Naive B cell (primary cell): ENCODE measurements around the gene GPR18. TPM values are rescaled to one million over a fixed set of nuclear protein-coding genes. Genes with fewer than 3 reads are reported as not detected.
"Not testable (repeated sequence)": the region's sequence is repeated elsewhere in the genome, so short reads cannot be mapped to it uniquely, and the experiment has no call there.

Experiments used
- ATAC-seq, 2 donors: fragments of 150-1000 bp; cut with Tn5 transposase; 2 replicates each; pipeline ENCODE4 v1.10.0; 2021; ENCODE audit warnings: low read depth in 2 of 2, mild to moderate bottlenecking in 2 of 2, moderate library complexity in 2 of 2
- DNase-seq: peaks from one replicate; pipeline ENCODE4 v3.0.0; 2022
- H3K27ac Mint-ChIP-seq, 6 donors: one replicate each; pipeline ENCODE4 v1.8.0; 2020 to 2022; ENCODE audit warnings: mild to moderate bottlenecking in 6 of 6, mixed read lengths in 6 of 6, moderate library complexity in 5 of 6, inconsistent platforms in 2 of 6
- H3K27me3 Mint-ChIP-seq, 3 donors: one replicate each; pipeline ENCODE4 v1.8.0; 2021 to 2022; ENCODE audit warnings: mixed read lengths in 3 of 3, mild to moderate bottlenecking in 1 of 3
- H3K36me3 Mint-ChIP-seq, 2 donors: one replicate each; pipeline ENCODE4 v1.8.0; 2020 to 2022; ENCODE audit warnings: mixed read lengths in 2 of 2, inconsistent platforms in 1 of 2, mild to moderate bottlenecking in 1 of 2
- H3K4me1 Mint-ChIP-seq, 3 donors: one replicate each; pipeline ENCODE4 v1.8.0; 2020 to 2022; ENCODE audit warnings: mixed read lengths in 3 of 3, inconsistent platforms in 1 of 3, mild to moderate bottlenecking in 1 of 3, moderate library complexity in 1 of 3
- H3K4me3 Mint-ChIP-seq, 8 donors: one replicate each; pipeline ENCODE4 v1.8.0; 2020 to 2022; ENCODE audit warnings: mild to moderate bottlenecking in 8 of 8, mixed read lengths in 8 of 8, moderate library complexity in 8 of 8, inconsistent platforms in 2 of 8
- H3K9me3 Mint-ChIP-seq, 7 donors: one replicate each; pipeline ENCODE4 v1.8.0; 2020 to 2022; ENCODE audit warnings: mixed read lengths in 7 of 7, mild to moderate bottlenecking in 5 of 7, inconsistent platforms in 2 of 7, moderate library complexity in 1 of 7
- polyA plus RNA-seq, 6 donors: library from polyadenylated mRNA; unstranded; fragments of 300-500 nt; fragmentation: Illumina TruSeq; gene quantifications; one replicate each; pipeline ENCODE4 v1.2.3, GENCODE V29; 2021; ENCODE audit warnings: low read depth in 6 of 6

GPR18 gene
- polyA plus RNA-seq, 6 donors from 2014 or later = 70.6 to 229 (median 135) TPM

GRCh38 chr13:99258946-99259345 is 767 bp upstream of the GPR18 start:
- Mint-ChIP-seq H3K9me3 (no peaks in the 10 kb centered on the region), H3K27ac (peak overlapping the region; percentile 94 to 99 (median 98)), H3K27me3 (no peaks in the 10 kb centered on the region), H3K4me1 (peaks cover 64 to 75% (median 72%) of the 10 kb centered on the region in 3 donors), H3K36me3 (peaks cover 11 to 26% of the 10 kb centered on the region in 2 donors), H3K4me3 (peak overlapping the region; percentile 81 to 99 (median 98))
- DNase-seq (peak; percentile 78), ATAC-seq (peak; percentile 74 to 79)

DNA sequence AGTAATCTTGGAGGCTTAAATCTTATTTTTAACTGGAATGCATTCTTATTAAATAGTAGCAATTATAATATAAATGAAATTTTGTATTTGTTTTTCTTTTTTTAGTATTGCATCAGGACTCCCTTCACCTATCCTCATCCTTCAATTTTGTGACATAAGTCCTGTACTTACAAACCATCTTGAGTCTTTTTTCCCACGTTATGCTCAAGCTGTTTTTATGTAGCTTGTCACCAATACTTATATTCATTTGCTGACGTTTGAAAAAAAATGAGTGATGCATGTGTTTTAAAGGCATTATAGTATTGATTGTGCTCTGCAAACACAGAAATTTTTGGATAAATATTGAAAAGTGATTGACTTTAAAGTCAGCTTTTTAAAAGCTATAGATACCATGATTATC is 888 bp downstream of the GPR18 start:
- H3K4me3 Mint-ChIP-seq = peak overlapping the region; percentile 80 to 99 (median 94)
- H3K27ac Mint-ChIP-seq = peak overlapping the region in 5 of 6 donors; percentile 36 to 97 (median 80)
- ATAC-seq (no peak), DNase-seq (no peak)
- no peaks in the 10 kb centered on the region for H3K9me3 Mint-ChIP-seq
- H3K4me1 Mint-ChIP-seq = peaks cover 56 to 67% (median 64%) of the 10 kb centered on the region in 3 donors
- no peaks in the 10 kb centered on the region for H3K27me3 Mint-ChIP-seq
- peaks cover 11 to 27% of the 10 kb centered on the region in 2 donors for H3K36me3 Mint-ChIP-seq

DNA sequence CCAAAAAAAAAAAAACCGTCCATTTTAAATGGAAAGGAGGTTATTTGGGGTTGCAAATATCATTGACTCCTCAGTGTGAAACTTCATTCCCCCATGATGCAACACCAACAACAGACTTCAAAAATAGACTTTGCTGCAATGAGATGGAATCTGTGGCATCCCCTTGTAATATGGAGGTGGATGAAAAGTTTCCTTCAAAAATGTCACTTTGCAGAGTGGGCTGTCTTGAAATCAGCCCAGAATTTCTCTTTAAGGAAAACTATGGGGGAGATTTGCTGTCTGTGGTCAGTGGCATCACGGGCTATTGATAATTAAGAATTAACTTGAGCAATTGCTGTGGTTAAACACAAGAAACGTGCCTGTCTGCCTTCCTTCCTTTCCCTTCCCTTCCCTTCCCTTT is 1.5 kb downstream of the GPR18 start:
- Mint-ChIP-seq H3K36me3 (peaks cover 17 to 32% of the 10 kb centered on the region in 2 donors), H3K4me1 (peaks cover 56 to 66% (median 64%) of the 10 kb centered on the region in 3 donors), H3K27me3 (no peaks in the 10 kb centered on the region), H3K27ac (peak overlapping the region; percentile 84 to 97 (median 90)), H3K9me3 (no peaks in the 10 kb centered on the region), H3K4me3 (peak overlapping the region; percentile 80 to 99 (median 94))
- ATAC-seq = peak; percentile 34 to 50
- DNase-seq = peak; percentile 45

DNA sequence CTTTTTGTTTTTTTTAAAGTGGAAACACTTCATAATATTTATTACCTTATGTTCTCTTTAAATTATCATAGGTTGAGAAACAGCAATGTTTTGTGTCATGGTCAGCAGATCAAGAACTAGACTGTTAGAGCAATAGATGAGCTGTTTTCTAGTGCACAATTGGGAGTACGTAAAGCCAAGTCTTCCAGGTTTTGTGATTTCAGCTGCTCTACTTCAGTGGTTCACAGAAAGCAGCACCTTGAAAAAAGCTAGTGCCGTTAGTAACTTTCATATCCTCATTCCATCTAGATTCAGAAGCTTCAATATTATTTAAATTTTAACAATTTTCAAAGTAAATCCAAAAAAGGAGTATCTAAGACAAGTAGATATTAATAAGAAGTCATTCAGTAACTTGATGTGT is 1.9 kb downstream of the GPR18 start:
- peaks cover 56 to 66% (median 64%) of the 10 kb centered on the region in 3 donors for H3K4me1 Mint-ChIP-seq
- ATAC-seq (peak; percentile 59 to 65), DNase-seq (peak; percentile 55)
- no peaks in the 10 kb centered on the region for H3K27me3 Mint-ChIP-seq
- peaks cover 21 to 32% of the 10 kb centered on the region in 2 donors for H3K36me3 Mint-ChIP-seq
- peak overlapping the region; percentile 84 to 97 (median 89) for H3K27ac Mint-ChIP-seq
- peak overlapping the region; percentile 80 to 99 (median 94) for H3K4me3 Mint-ChIP-seq
- no peaks in the 10 kb centered on the region for H3K9me3 Mint-ChIP-seq

DNA sequence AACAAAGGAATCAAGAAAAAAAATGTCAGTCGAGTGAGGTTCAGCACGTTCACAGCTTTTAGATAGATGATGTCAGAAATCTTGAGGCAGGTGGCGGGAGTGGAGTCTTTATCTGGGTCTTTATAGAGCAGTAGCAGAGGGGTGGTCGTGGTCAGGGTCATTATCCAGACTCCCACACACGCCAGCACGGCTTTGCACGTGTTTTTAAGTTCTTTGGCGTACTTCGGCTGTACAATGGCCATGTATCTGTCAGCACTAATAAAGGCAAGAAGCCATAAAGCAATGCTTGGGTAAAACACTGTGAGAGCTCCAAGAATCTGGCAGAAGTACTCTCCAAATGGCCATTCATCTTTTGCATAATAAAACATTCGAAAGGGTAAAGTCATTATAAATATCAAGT is 2.9 kb downstream of the GPR18 start:
- ATAC-seq = no peak
- no peaks in the 10 kb centered on the region for H3K9me3 Mint-ChIP-seq
- peaks cover 27 to 30% of the 10 kb centered on the region in 2 donors for H3K36me3 Mint-ChIP-seq

DNA sequence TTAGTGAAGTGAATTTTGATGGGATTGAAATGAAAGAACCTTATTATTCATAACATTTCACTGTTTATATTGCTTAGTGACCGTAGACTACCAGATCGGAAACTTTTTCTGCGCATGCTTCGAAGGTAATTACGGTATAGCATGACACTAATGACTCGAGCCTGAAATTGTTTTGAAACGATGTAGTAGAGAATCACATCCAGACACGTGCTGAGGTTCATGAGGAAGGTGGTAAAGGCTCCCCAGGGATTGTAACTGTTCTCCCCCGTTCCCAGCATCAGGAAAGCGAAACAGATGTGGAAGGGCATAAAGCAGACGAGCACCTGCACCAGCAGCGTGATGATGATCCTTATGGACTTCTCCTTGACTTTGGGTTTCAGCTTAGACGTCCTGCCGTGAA is 3.3 kb downstream of the GPR18 start:
- peak overlapping the region; percentile 55 to 99 (median 88) for H3K4me3 Mint-ChIP-seq
- H3K36me3 Mint-ChIP-seq = peaks cover 28% of the 10 kb centered on the region in 2 donors
- ATAC-seq (no peak), DNase-seq (no peak)
- H3K4me1 Mint-ChIP-seq = peaks cover 51 to 64% (median 61%) of the 10 kb centered on the region in 3 donors
- no peaks in the 10 kb centered on the region for H3K27me3 Mint-ChIP-seq
- H3K9me3 Mint-ChIP-seq = peaks cover 0 to 1% (median 0%) of the 10 kb centered on the region in 7 donors
- peak overlapping the region; percentile 37 to 97 (median 84) for H3K27ac Mint-ChIP-seq

More for the DNA sequence above, 2.9 kb downstream of the GPR18 start:
- no peaks in the 10 kb centered on the region for H3K27me3 Mint-ChIP-seq
- peaks cover 55 to 66% (median 61%) of the 10 kb centered on the region in 3 donors for H3K4me1 Mint-ChIP-seq
- H3K4me3 Mint-ChIP-seq = peak overlapping the region; percentile 55 to 99 (median 88)
- peak overlapping the region; percentile 24 to 97 (median 84) for H3K27ac Mint-ChIP-seq
- no peak for DNase-seq

GRCh38 chr13:99251921-99252320 is 6.3 kb downstream of the GPR18 start:
- no peaks in the 10 kb centered on the region for H3K27me3 Mint-ChIP-seq
- peak overlapping the region in 2 of 8 donors; percentile 63 to 64 for H3K4me3 Mint-ChIP-seq
- H3K4me1 Mint-ChIP-seq = peaks cover 44 to 70% (median 62%) of the 10 kb centered on the region in 3 donors
- peaks cover 43 to 47% of the 10 kb centered on the region in 2 donors for H3K36me3 Mint-ChIP-seq
- DNase-seq (no peak), ATAC-seq (no peak)
- peak overlapping the region in 3 of 6 donors; percentile 34 to 69 (median 63) for H3K27ac Mint-ChIP-seq
- H3K9me3 Mint-ChIP-seq = peaks cover 0 to 4% (median 0%) of the 10 kb centered on the region in 7 donors

DNA sequence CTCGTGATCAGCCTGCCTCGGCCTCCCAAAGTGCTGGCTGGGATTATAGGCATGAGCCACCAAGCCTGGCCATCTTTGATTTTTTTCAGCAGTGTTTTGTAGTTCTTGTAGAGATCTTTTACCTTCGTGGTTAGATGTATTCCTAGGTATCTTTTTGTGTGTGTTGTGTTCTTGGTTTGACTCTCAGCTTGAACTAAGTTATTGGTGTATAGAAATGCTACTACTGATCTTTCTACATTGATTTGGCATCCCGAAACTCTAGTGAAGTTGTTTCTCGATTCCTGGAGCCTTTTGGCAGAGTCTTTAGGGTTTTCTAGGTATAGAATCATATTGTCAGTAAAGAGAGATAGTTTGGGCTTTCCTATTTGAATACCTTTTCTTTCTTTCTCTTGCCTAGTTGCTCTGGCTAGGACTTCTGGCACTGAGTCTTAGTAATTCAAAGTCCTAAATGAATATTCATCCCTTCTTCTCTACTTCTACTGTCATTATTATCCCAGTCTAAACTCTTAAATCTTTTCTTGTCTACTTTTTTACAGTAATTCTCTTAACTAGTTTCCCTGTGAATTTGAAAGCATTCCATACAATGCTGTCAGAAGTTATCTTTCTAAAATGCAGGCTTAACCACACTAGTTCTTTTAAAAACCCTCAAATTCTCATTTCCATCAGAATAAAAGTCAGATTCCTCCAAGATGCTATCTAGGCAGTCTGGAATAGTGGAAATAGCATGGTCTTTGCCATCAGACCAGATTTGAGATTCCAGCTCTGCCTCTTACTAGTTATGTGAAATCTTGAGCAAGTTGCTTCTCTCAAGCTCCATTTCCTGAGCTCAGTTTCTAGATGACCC is 7.0 kb downstream of the GPR18 start:
- DNase-seq (no peak), ATAC-seq (no peak)
- Mint-ChIP-seq H3K4me1 (peaks cover 41 to 70% (median 62%) of the 10 kb centered on the region in 3 donors), H3K27me3 (no peaks in the 10 kb centered on the region), H3K27ac (peak overlapping the region in 5 of 6 donors; percentile 33 to 81 (median 35)), H3K36me3 (peaks cover 44 to 47% of the 10 kb centered on the region in 2 donors), H3K4me3 (no peak overlapping the region), H3K9me3 (peaks cover 0 to 4% (median 0%) of the 10 kb centered on the region in 7 donors)

GRCh38 chr13:99249606-99250005 is 8.6 kb downstream of the GPR18 start:
- DNase-seq, ATAC-seq, H3K27me3 Mint-ChIP-seq, H3K9me3 Mint-ChIP-seq: not testable (repeated sequence)
- Mint-ChIP-seq H3K36me3 (peaks cover 38% of the 10 kb centered on the region in 2 donors), H3K4me1 (peaks cover 30 to 57% (median 51%) of the 10 kb centered on the region in 3 donors), H3K27ac (peak overlapping the region in 2 of 6 donors; percentile 29 to 58), H3K4me3 (peak overlapping the region in 1 of 8 donors; percentile 24)

- peaks cover 35 to 36% of the 10 kb centered on the region in 2 donors for H3K36me3 Mint-ChIP-seq
- H3K4me3 Mint-ChIP-seq, H3K9me3 Mint-ChIP-seq, ATAC-seq, H3K27me3 Mint-ChIP-seq, DNase-seq: not testable (repeated sequence)
- peaks cover 29 to 56% (median 50%) of the 10 kb centered on the region in 3 donors for H3K4me1 Mint-ChIP-seq
- H3K27ac Mint-ChIP-seq = peak overlapping the region in 1 of 6 donors; percentile 29
Measured at GRCh38 chr13:99249178-99249577, 9.0 kb downstream of the GPR18 start.

- peaks cover 0 to 4% (median 0%) of the 10 kb centered on the region in 7 donors for H3K9me3 Mint-ChIP-seq
- no peak for DNase-seq
- ATAC-seq = no peak
- no peaks in the 10 kb centered on the region for H3K27me3 Mint-ChIP-seq
- H3K36me3 Mint-ChIP-seq = peaks cover 27 to 31% of the 10 kb centered on the region in 2 donors
- H3K4me1 Mint-ChIP-seq = peaks cover 16 to 39% (median 29%) of the 10 kb centered on the region in 3 donors
- H3K27ac Mint-ChIP-seq = peak overlapping the region in 1 of 6 donors; percentile 46
- H3K4me3 Mint-ChIP-seq = no peak overlapping the region
Measured at GRCh38 chr13:99246100-99246499, 12.1 kb downstream of the GPR18 start.

DNA sequence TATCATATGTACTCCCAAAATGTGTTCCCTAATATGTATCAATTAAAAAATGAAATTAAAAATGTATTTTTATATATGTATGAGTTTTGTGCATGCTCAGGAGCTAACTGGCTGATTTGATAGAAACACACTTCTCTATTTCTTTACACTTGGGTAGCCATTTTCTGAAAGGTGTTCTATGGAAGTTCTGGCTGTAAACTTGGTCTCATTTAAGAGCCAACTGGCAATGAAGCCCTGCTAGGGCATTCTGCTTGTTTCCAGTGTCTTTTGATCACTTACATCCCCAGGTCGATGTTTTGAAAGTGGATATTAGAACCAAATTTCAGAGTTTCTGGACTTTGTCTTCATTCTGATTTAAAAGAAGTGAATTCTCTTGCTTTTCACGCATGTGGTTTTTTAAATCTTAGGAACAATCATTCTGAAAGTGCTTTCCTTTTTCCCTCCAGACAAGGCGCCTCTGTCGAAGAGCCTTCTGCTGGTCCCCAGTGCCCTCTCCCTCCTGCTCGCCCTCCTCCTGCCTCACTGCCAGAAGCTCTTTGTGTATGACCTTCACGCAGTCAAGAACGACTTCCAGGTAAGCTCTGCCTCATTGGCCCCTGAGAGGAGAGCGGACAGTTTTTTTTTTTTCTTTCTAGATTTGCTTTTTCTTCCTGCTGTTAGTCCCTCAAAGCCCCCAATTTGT is 20.1 kb downstream of the GPR18 start:
- Mint-ChIP-seq H3K4me1 (peaks cover 37 to 73% (median 60%) of the 10 kb centered on the region in 3 donors), H3K27me3 (no peaks in the 10 kb centered on the region), H3K36me3 (peaks cover 12 to 26% of the 10 kb centered on the region in 2 donors), H3K27ac (peak overlapping the region; percentile 53 to 99 (median 88)), H3K9me3 (peaks cover 0 to 4% (median 0%) of the 10 kb centered on the region in 7 donors), H3K4me3 (peak overlapping the region in 7 of 8 donors; percentile 55 to 83 (median 76))
- ATAC-seq (peak; percentile 37 to 46), DNase-seq (no peak)

- ATAC-seq = peak; percentile 74 to 77
- peak overlapping the region; percentile 97 to 99 (median 99) for H3K27ac Mint-ChIP-seq
- peaks cover 5 to 9% of the 10 kb centered on the region in 2 donors for H3K36me3 Mint-ChIP-seq
- no peaks in the 10 kb centered on the region for H3K9me3 Mint-ChIP-seq
- peak; percentile 80 for DNase-seq
- H3K4me3 Mint-ChIP-seq = peak overlapping the region; percentile 52 to 94 (median 82)
- no peaks in the 10 kb centered on the region for H3K27me3 Mint-ChIP-seq
- H3K4me1 Mint-ChIP-seq = peaks cover 39 to 93% (median 75%) of the 10 kb centered on the region in 3 donors
Measured at GRCh38 chr13:99231721-99232120, 26.5 kb downstream of the GPR18 start.
